C4-2B (cell line): Measurements from ENCODE around the gene LIPC.

ENCODE experiments used
- CTCF ChIP-seq: fragments of 450-650 bp; conservative IDR thresholded peaks from 2 replicates; pipeline ENCODE4 v1.5.1; 2017; ENCODE audit warnings: mild to moderate bottlenecking
- ZFX ChIP-seq: fragments of 450-650 bp; IDR thresholded peaks from 2 replicates; pipeline ENCODE4 v1.6.1; 2017

GRCh38 chr15:58583171-58583908 lies 151.5 kb downstream of the LIPC start:
- TF ChIP-seq CTCF (no peak), ZFX (no peak)
